H9 (cell line): ENCODE data around the gene MAGED4B. TPM values are rescaled to one million over a fixed set of nuclear protein-coding genes. Genes with fewer than 3 reads are reported as not detected.

Experiments used
- DNase-seq: peaks from one replicate; pipeline ENCODE4 v3.0.0-alpha.2; 2017
- H2AFZ ChIP-seq: one replicate; pipeline ENCODE4 v1.6.1; 2013; ENCODE audit warnings: mild to moderate bottlenecking, low read length, control low read depth, moderate library complexity
- H2AK5ac ChIP-seq: 2 replicates; pipeline ENCODE4 v1.6.1; 2013; ENCODE audit warnings: low read length, control low read depth, mixed read lengths; ENCODE audit not compliant: insufficient read length
- H2BK120ac ChIP-seq: one replicate; pipeline ENCODE4 v1.6.1; 2013; ENCODE audit warnings: low read depth, mild to moderate bottlenecking, low read length, control low read depth, inconsistent platforms; ENCODE audit not compliant: poor library complexity, severe bottlenecking
- H2BK12ac ChIP-seq: 2 replicates; pipeline ENCODE4 v1.6.1; 2013; ENCODE audit warnings: low read length, control low read depth, mixed read lengths, low read depth; ENCODE audit not compliant: insufficient read length
- H2BK15ac ChIP-seq: 2 replicates; pipeline ENCODE4 v1.6.1; 2013; ENCODE audit warnings: low read depth, low read length, control low read depth
- H2BK20ac ChIP-seq: one replicate; pipeline ENCODE4 v1.6.1; 2013; ENCODE audit warnings: low read depth, mild to moderate bottlenecking, low read length, control low read depth, inconsistent platforms; ENCODE audit not compliant: poor library complexity, severe bottlenecking
- H2BK5ac ChIP-seq: 2 replicates; pipeline ENCODE4 v1.6.1; 2013; ENCODE audit warnings: low read length, control low read depth, mixed read lengths; ENCODE audit not compliant: insufficient read length
- H3K14ac ChIP-seq: 2 replicates; pipeline ENCODE4 v1.6.1; 2013; ENCODE audit warnings: low read length, control low read depth; ENCODE audit not compliant: insufficient read depth
- H3K18ac ChIP-seq: 2 replicates; pipeline ENCODE4 v1.6.1; 2013; ENCODE audit warnings: low read depth, mild to moderate bottlenecking, mixed read lengths, low read length, control low read depth; ENCODE audit not compliant: insufficient read length
- H3K23ac ChIP-seq: 2 replicates; pipeline ENCODE4 v1.6.1; 2013; ENCODE audit warnings: low read length, control low read depth, mixed read lengths, low read depth; ENCODE audit not compliant: insufficient read length
- H3K23me2 ChIP-seq: 2 replicates; pipeline ENCODE4 v1.6.1; 2013; ENCODE audit warnings: low read depth, mild to moderate bottlenecking, mixed read lengths, low read length, control low read depth; ENCODE audit not compliant: insufficient read length, poor library complexity, severe bottlenecking
- H3K27ac ChIP-seq: 2 replicates; pipeline ENCODE4 v1.5.1; 2013; ENCODE audit warnings: low read length, control low read depth, mixed read lengths, low read depth; ENCODE audit not compliant: insufficient read length
- H3K27me3 ChIP-seq: 2 replicates; pipeline ENCODE4 v1.6.1; 2013; ENCODE audit warnings: low read length, control low read depth, inconsistent platforms; ENCODE audit not compliant: insufficient read depth
- H3K4ac ChIP-seq: 2 replicates; pipeline ENCODE4 v1.6.1; 2013; ENCODE audit warnings: low read depth, mild to moderate bottlenecking, control low read depth, inconsistent platforms, low read length, moderate library complexity
- H3K4me1 ChIP-seq: 2 replicates; pipeline ENCODE4 v1.6.1; 2013; ENCODE audit warnings: low read length, control low read depth, inconsistent platforms; ENCODE audit not compliant: insufficient read depth
- H3K4me2 ChIP-seq: 2 replicates; pipeline ENCODE4 v1.6.1; 2013; ENCODE audit warnings: low read length, control low read depth, mixed read lengths; ENCODE audit not compliant: insufficient read length, insufficient read depth
- H3K56ac ChIP-seq: 2 replicates; pipeline ENCODE4 v1.6.1; 2013; ENCODE audit warnings: low read depth, mild to moderate bottlenecking, mixed read lengths, low read length, control low read depth; ENCODE audit not compliant: insufficient read length
- H3K79me1 ChIP-seq: 2 replicates; pipeline ENCODE4 v1.6.1; 2013; ENCODE audit warnings: low read depth, mild to moderate bottlenecking, moderate library complexity, low read length, control low read depth, inconsistent platforms; ENCODE audit not compliant: insufficient read depth, poor library complexity, severe bottlenecking
- H3K79me2 ChIP-seq: 2 replicates; pipeline ENCODE4 v1.6.1; 2013; ENCODE audit warnings: low read length, control low read depth, inconsistent platforms; ENCODE audit not compliant: insufficient read depth
- H3K9ac ChIP-seq: 2 replicates; pipeline ENCODE4 v1.6.1; 2013; ENCODE audit warnings: low read length, control low read depth, mixed read lengths; ENCODE audit not compliant: insufficient read length; ENCODE audit errors: extremely low read depth
- H3K9me3 ChIP-seq: one replicate; pipeline ENCODE4 v1.6.1; 2013; ENCODE audit warnings: low read depth, low read length, inconsistent platforms; ENCODE audit not compliant: control insufficient read depth
- H3T11ph ChIP-seq: one replicate; pipeline ENCODE4 v1.6.1; 2013; ENCODE audit warnings: mild to moderate bottlenecking, low read length, control low read depth, inconsistent platforms
- H4K20me1 ChIP-seq: one replicate; pipeline ENCODE4 v1.6.1; 2013; ENCODE audit not compliant: control insufficient read depth, insufficient read length, insufficient read depth
- H4K5ac ChIP-seq: 2 replicates; pipeline ENCODE4 v1.6.1; 2013; ENCODE audit warnings: low read depth, mild to moderate bottlenecking, mixed read lengths, low read length, control low read depth; ENCODE audit not compliant: insufficient read length
- H4K8ac ChIP-seq: replicated peaks from 2 replicates; pipeline ENCODE4 v1.6.1; 2013; ENCODE audit warnings: low read length, control low read depth, mixed read lengths, low read depth; ENCODE audit not compliant: insufficient read length
- H4K91ac ChIP-seq: 2 replicates; pipeline ENCODE4 v1.6.1; 2013; ENCODE audit warnings: low read depth, mild to moderate bottlenecking, moderate library complexity, mixed read lengths, low read length, control low read depth; ENCODE audit not compliant: insufficient read length
- H3K27ac Mint-ChIP-seq, 3 experiments: 2 replicates in 2 of 3; 3 replicates in 1 of 3; pipeline ENCODE4 v1.8.0; 2020 to 2021; ENCODE audit warnings: mixed read lengths in 3 of 3, mild to moderate bottlenecking in 1 of 3, moderate library complexity in 1 of 3
- H3K27me3 Mint-ChIP-seq: 2 replicates; pipeline ENCODE4 v1.8.0; 2021; ENCODE audit warnings: low read depth, mild to moderate bottlenecking, moderate library complexity, mixed read lengths
- H3K36me3 Mint-ChIP-seq, 3 experiments: 2 replicates in 2 of 3; 3 replicates in 1 of 3; pipeline ENCODE4 v1.8.0; 2020 to 2021; ENCODE audit warnings: low read depth in 3 of 3, mixed read lengths in 3 of 3; ENCODE audit not compliant: insufficient read depth in 1 of 3
- H3K4me1 Mint-ChIP-seq, 2 experiments: 2 replicates each; pipeline ENCODE4 v1.8.0; 2020; ENCODE audit warnings: mixed read lengths in 2 of 2
- H3K4me3 Mint-ChIP-seq, 2 experiments: 2 replicates in 1 of 2; 3 replicates in 1 of 2; pipeline ENCODE4 v1.8.0; 2020 to 2021; ENCODE audit warnings: mild to moderate bottlenecking in 2 of 2, mixed read lengths in 2 of 2, moderate library complexity in 1 of 2
- H3K9me3 Mint-ChIP-seq, 2 experiments: 2 replicates in 1 of 2; 3 replicates in 1 of 2; pipeline ENCODE4 v1.8.0; 2020; ENCODE audit warnings: mild to moderate bottlenecking in 2 of 2, mixed read lengths in 2 of 2, moderate library complexity in 1 of 2
- WGBS: extraction: QIAGEN DNeasy Blood & Tissue Kit; methylation state at CpG from one replicate; pipeline ENCODE4 v1.1.7; 2013; ENCODE audit warnings: missing lambda C conversion rate, low lambda C conversion rate, mixed read lengths; ENCODE audit not compliant: insufficient read length; ENCODE audit errors: extremely low coverage; 5-methylcytosine and 5-hydroxymethylcytosine counted together
- total RNA-seq: library from RNA; stranded (reverse); gene quantifications from 2 replicates; pipeline ENCODE4 v1.2.1, GENCODE V29; 2021
- TF ChIP-seq, protein P1 (sequence below): fragments of 200-600 bp; sonication (generic); conservative IDR thresholded peaks from 3 replicates; pipeline ENCODE4 v1.8.0; 2021; ENCODE audit warnings: antibody characterized with exemption, mild to moderate bottlenecking

MAGED4B gene
- total RNA-seq, 1 experiment from 2014 or later, result 118 TPM

DNA sequence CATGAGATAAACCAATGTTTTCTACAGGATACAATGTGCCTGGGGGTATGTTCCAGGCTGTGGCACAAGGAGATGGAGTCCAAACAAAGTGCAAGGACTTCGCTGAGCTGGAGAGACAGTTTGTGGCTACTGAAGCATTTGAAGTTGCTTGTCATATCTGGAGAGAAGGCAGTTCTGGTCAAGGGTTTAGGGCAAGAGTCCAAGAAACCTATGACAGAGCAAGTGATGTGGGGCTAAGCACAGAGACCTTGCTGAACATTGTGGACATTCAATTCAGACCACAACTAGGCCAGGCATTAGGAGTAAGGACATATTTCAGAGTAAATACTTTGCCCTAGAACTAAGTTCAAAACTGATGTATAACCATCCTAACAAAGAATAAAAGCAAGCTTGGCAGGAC, 34.8 kb downstream of the MAGED4B start:
- no peak overlapping the region for H4K5ac ChIP-seq
- DNase-seq, result no peak
- no peak overlapping the region for H2BK12ac ChIP-seq
- H3K18ac ChIP-seq, result no peak overlapping the region
- no peak overlapping the region for H2BK20ac ChIP-seq
- no peak overlapping the region for H2BK120ac ChIP-seq
- no peak overlapping the region for H3K14ac ChIP-seq
- H4K20me1 ChIP-seq, result no peaks in the 10 kb centered on the region
- H3T11ph ChIP-seq, result no peak overlapping the region
- no peak overlapping the region for H2BK15ac ChIP-seq
- H3K23ac ChIP-seq, result no peak overlapping the region
- no peak overlapping the region for H2BK5ac ChIP-seq
- H3K36me3 Mint-ChIP-seq, result no peaks in the 10 kb centered on the region; a peak in 2 of 7 replicates
- H3K4me2 ChIP-seq, result no peak overlapping the region
- H3K27ac ChIP-seq, result no peak overlapping the region
- peaks cover 73 to 75% of the 10 kb centered on the region in 2 experiments for H3K9me3 Mint-ChIP-seq
- no CpG with 5 or more reads among the region's 1 CpG for WGBS
- no peaks in the 10 kb centered on the region for H3K4me1 ChIP-seq
- H3K27me3 ChIP-seq, result no peaks in the 10 kb centered on the region
- H3K79me2 ChIP-seq, result no peaks in the 10 kb centered on the region; the same call in 1 of the 2 replicates
- peaks cover 55% of the 10 kb centered on the region for H3K9me3 ChIP-seq
- no peak overlapping the region for H3K4ac ChIP-seq
- H4K91ac ChIP-seq, result no peak overlapping the region
- H3K4me1 Mint-ChIP-seq, result no peaks in the 10 kb centered on the region
- TF ChIP-seq, protein P1, sequence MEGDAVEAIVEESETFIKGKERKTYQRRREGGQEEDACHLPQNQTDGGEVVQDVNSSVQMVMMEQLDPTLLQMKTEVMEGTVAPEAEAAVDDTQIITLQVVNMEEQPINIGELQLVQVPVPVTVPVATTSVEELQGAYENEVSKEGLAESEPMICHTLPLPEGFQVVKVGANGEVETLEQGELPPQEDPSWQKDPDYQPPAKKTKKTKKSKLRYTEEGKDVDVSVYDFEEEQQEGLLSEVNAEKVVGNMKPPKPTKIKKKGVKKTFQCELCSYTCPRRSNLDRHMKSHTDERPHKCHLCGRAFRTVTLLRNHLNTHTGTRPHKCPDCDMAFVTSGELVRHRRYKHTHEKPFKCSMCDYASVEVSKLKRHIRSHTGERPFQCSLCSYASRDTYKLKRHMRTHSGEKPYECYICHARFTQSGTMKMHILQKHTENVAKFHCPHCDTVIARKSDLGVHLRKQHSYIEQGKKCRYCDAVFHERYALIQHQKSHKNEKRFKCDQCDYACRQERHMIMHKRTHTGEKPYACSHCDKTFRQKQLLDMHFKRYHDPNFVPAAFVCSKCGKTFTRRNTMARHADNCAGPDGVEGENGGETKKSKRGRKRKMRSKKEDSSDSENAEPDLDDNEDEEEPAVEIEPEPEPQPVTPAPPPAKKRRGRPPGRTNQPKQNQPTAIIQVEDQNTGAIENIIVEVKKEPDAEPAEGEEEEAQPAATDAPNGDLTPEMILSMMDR, result no peak
- H3K4me3 Mint-ChIP-seq, result no peak overlapping the region
- no peaks in the 10 kb centered on the region for H3K79me1 ChIP-seq
- H2AFZ ChIP-seq, result no peak overlapping the region
- H2AK5ac ChIP-seq, result no peak overlapping the region
- no peaks in the 10 kb centered on the region; the same call in 1 of the 2 replicates for H3K27me3 Mint-ChIP-seq
- no peak overlapping the region for H3K27ac Mint-ChIP-seq
- no peak overlapping the region for H4K8ac ChIP-seq
- H3K9ac ChIP-seq, result no peak overlapping the region
- H3K56ac ChIP-seq, result no peak overlapping the region
- no peaks in the 10 kb centered on the region for H3K23me2 ChIP-seq
